GM12878 (cell line): Measurements from ENCODE around the gene RNF103. TPM values are rescaled to one million over a fixed set of nuclear protein-coding genes. Genes with fewer than 3 reads are reported as not detected.

Source experiments
- BMI1 ChIP-seq: fragments of 450-650 bp; IDR thresholded peaks from 2 replicates; pipeline ENCODE4 v1.6.1; 2016; ENCODE audit warnings: mild to moderate bottlenecking, moderate library complexity, borderline replicate concordance
- CHD2 ChIP-seq: IDR thresholded peaks from 2 replicates; pipeline ENCODE4 v1.6.1; 2011; ENCODE audit warnings: low read depth, low read length, improper control_type of control experiment, borderline replicate concordance
- CREM ChIP-seq: IDR thresholded peaks from 2 replicates; pipeline ENCODE4 v1.6.1; 2014; ENCODE audit warnings: antibody characterized with exemption, low read depth
- E2F4 ChIP-seq: IDR thresholded peaks from 2 replicates; pipeline ENCODE4 v1.6.1; 2012; ENCODE audit warnings: low read depth, low read length, improper control_type of control experiment
- MXI1 ChIP-seq: fragments of 150-350 bp; IDR thresholded peaks from 2 replicates; pipeline ENCODE4 v1.6.1; 2011; ENCODE audit warnings: low read depth, mild to moderate bottlenecking, inconsistent platforms, low read length, improper control_type of control experiment
- POLR2AphosphoS2 ChIP-seq: IDR thresholded peaks from 2 replicates; pipeline ENCODE4 v1.6.1; 2011; ENCODE audit warnings: low read depth, mild to moderate bottlenecking, low read length, improper control_type of control experiment, moderate library complexity
- POLR2AphosphoS5 ChIP-seq: IDR thresholded peaks from 2 replicates; pipeline ENCODE4 v1.6.1; 2011; ENCODE audit warnings: mild to moderate bottlenecking, low read length, inconsistent platforms
- SMAD5 ChIP-seq: IDR thresholded peaks from 2 replicates; pipeline ENCODE4 v1.6.1; 2016; ENCODE audit warnings: antibody characterized with exemption, low read depth
- polyA plus RNA-seq, 11 experiments: library from polyadenylated mRNA; depleted of rRNA in 4 of 11; unstranded in 6 of 11; stranded (reverse) in 5 of 11; fragments of >200 nt; fragmentation: Nextera tagmentation in 4 of 11; fragmentation: Illumina TruSeq in 1 of 11; extraction: Ambion mirVana in 4 of 11; extraction: Trizol in 1 of 11; gene quantifications; 1 replicate in 1 of 11; 2 replicates in 10 of 11; pipeline versions ENCODE4 v1.2.1 to v1.2.3, GENCODE V29; 2011 to 2016; ENCODE audit warnings: inconsistent platforms in 2 of 11, missing spikeins in 2 of 11, low read depth in 1 of 11
- total RNA-seq, 4 experiments: library from RNA; depleted of rRNA in 3 of 4; stranded (reverse); fragments of >200 nt in 3 of 4; fragmentation: Illumina TruSeq in 1 of 4; extraction: Trizol in 1 of 4; gene quantifications; 2 replicates each; pipeline versions ENCODE4 v1.2.1 to v1.2.3, GENCODE V29; 2013 to 2021
- TF ChIP-seq, protein P1 (sequence below): fragments of 450-650 bp; formaldehyde crosslinking; IDR thresholded peaks from 2 replicates; pipeline ENCODE4 v1.4.0; 2022; ENCODE audit warnings: mild to moderate bottlenecking, moderate library complexity

RNF103 gene
- total and polyA plus RNA-seq, 10 of the 15 experiments (the other 5 are each of a cell fraction or from before 2014, with no cell fraction given): 2.4 to 11.0 (median 8.0) TPM

- TF ChIP-seq CREM: peak; percentile 60; the same call in 1 of the 2 replicates
- TF ChIP-seq BMI1: no peak
- TF ChIP-seq SMAD5: no peak
- peak; percentile 32; the same call in 1 of the 2 replicates for TF ChIP-seq MXI1
- TF ChIP-seq POLR2AphosphoS5: peak; percentile 50; the same call in 1 of the 2 replicates
- peak; percentile 83 for TF ChIP-seq POLR2AphosphoS2
- no peak for TF ChIP-seq E2F4
- TF ChIP-seq, protein P1, sequence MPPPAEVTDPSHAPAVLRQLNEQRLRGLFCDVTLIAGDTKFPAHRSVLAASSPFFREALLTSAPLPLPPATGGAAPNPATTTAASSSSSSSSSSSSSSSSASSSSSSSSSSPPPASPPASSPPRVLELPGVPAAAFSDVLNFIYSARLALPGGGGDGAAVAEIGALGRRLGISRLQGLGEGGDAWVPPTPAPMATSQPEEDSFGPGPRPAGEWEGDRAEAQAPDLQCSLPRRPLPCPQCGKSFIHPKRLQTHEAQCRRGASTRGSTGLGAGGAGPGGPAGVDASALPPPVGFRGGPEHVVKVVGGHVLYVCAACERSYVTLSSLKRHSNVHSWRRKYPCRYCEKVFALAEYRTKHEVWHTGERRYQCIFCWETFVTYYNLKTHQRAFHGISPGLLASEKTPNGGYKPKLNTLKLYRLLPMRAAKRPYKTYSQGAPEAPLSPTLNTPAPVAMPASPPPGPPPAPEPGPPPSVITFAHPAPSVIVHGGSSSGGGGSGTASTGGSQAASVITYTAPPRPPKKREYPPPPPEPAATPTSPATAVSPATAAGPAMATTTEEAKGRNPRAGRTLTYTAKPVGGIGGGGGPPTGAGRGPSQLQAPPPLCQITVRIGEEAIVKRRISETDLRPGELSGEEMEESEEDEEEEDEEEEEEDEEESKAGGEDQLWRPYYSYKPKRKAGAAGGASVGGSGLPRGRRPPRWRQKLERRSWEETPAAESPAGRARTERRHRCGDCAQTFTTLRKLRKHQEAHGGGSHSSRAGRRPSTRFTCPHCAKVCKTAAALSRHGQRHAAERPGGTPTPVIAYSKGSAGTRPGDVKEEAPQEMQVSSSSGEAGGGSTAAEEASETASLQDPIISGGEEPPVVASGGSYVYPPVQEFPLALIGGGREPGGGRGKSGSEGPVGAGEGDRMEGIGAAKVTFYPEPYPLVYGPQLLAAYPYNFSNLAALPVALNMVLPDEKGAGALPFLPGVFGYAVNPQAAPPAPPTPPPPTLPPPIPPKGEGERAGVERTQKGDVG: no peak
- peak; percentile 48; the same call in 1 of the 2 replicates for TF ChIP-seq CHD2
- TF ChIP-seq, all 136 proteins: peak for 38
Observed at GRCh38 chr2:86623494-86624266, at the start of gene RNF103 (continued).
